Stimulated activated CD4-positive, alpha-beta T cell treated with anti-CD3 and anti-CD28 coated beads, Interleukin-12 subunit alpha, Interleukin-12 subunit beta, amount 100 ng/mL, for 48 hours (primary cell): Measurements from ENCODE around the gene PGK1.

Source experiments
- DNase-seq, 3 donors: peaks; one replicate each; pipeline ENCODE4 v3.0.0-alpha.2; 2020; ENCODE audit warnings: low read depth in 2 of 3, low spot score in 1 of 3

The PGK1 gene

DNA sequence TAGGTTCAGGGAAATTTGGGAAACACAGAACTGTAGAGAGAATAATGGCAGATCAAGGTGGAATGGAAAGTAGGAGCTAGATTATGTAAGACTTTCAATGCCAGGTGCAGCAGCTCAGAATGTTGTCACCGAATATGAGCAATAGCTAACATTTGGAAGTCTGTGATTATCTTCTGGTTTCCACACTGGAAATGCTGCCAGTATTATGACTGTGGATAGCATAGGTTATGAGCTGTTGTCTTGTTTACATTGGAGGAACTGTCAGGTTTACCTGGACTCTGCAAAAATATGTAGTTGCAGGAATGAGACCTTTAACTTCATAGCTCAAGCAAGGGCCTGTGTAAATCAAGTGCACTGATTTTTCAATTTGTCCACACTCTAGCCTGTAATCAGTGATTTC, 61.4 kb downstream of the PGK1 start:
- no peak for DNase-seq

GRCh38 chrX:78168065-78168464, 64.0 kb downstream of the PGK1 start:
- no peak for DNase-seq
